NB4 (cell line): ENCODE measurements around the gene FBXO2.

ENCODE experiments used
- CTCF ChIP-seq: IDR thresholded peaks from one replicate; pipeline ENCODE4 v1.5.1; 2012; ENCODE audit warnings: low read depth, low read length
- MYC ChIP-seq: IDR thresholded peaks from 2 replicates; pipeline ENCODE4 v1.6.1; 2011; ENCODE audit warnings: low read depth, low read length
- POLR2A ChIP-seq: IDR thresholded peaks from 2 replicates; pipeline ENCODE4 v1.6.1; 2011; ENCODE audit warnings: mild to moderate bottlenecking; ENCODE audit not compliant: insufficient read length; ENCODE audit errors: extremely low read depth
- TF ChIP-seq, protein P1 (sequence below): IDR thresholded peaks from 2 replicates; pipeline ENCODE4 v1.6.1; 2011; ENCODE audit warnings: low read depth, low read length

DNA sequence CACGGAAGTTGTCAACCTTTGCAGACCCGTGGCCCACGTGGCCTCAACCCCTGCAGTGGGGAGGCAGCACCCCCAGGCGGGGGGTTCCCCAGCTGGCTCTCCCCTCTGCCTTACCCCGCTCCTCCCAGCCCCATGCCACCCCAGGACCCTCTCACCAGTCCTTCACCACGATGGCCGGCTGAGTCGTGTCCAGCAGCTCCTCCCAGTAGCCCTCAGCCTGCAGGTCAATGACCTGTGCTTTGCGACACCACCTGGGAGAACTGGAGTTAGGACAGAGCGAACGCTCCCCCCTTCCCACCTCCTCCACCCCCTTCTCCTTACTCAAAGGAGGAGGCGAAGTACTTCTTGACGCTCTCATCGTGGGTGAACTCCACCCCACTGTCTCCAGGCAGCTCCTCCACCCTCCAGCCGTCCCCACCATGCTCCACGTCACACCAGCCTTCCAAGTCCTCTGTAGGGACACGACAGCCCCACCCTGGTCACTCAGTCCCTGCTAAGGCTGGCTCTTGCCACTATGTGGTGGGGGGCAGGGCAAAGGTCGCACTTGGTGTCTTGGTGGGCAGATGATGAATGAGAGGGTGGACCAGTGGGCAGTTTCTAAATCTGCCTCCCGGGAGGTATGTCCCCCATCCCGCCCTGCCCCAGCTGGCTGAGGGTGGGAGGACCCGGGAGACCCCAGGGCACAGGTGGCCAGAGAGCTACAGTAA lies 4.5 kb downstream of the FBXO2 start:
- TF ChIP-seq CTCF (no peak), POLR2A (no peak), MYC (no peak)
- TF ChIP-seq, protein P1, sequence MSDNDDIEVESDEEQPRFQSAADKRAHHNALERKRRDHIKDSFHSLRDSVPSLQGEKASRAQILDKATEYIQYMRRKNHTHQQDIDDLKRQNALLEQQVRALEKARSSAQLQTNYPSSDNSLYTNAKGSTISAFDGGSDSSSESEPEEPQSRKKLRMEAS: no peak
